H9 (cell line): ENCODE measurements around the gene MTF1. TPM values are rescaled to one million over a fixed set of nuclear protein-coding genes. Genes with fewer than 3 reads are reported as not detected.

Source experiments
- DNase-seq: peaks from one replicate; pipeline ENCODE4 v3.0.0-alpha.2; 2017
- H2AFZ ChIP-seq: one replicate; pipeline ENCODE4 v1.6.1; 2013; ENCODE audit warnings: mild to moderate bottlenecking, low read length, control low read depth, moderate library complexity
- H2AK5ac ChIP-seq: 2 replicates; pipeline ENCODE4 v1.6.1; 2013; ENCODE audit warnings: low read length, control low read depth, mixed read lengths; ENCODE audit not compliant: insufficient read length
- H2BK120ac ChIP-seq: one replicate; pipeline ENCODE4 v1.6.1; 2013; ENCODE audit warnings: low read depth, mild to moderate bottlenecking, low read length, control low read depth, inconsistent platforms; ENCODE audit not compliant: poor library complexity, severe bottlenecking
- H2BK12ac ChIP-seq: 2 replicates; pipeline ENCODE4 v1.6.1; 2013; ENCODE audit warnings: low read length, control low read depth, mixed read lengths, low read depth; ENCODE audit not compliant: insufficient read length
- H2BK15ac ChIP-seq: 2 replicates; pipeline ENCODE4 v1.6.1; 2013; ENCODE audit warnings: low read depth, low read length, control low read depth
- H2BK20ac ChIP-seq: one replicate; pipeline ENCODE4 v1.6.1; 2013; ENCODE audit warnings: low read depth, mild to moderate bottlenecking, low read length, control low read depth, inconsistent platforms; ENCODE audit not compliant: poor library complexity, severe bottlenecking
- H2BK5ac ChIP-seq: 2 replicates; pipeline ENCODE4 v1.6.1; 2013; ENCODE audit warnings: low read length, control low read depth, mixed read lengths; ENCODE audit not compliant: insufficient read length
- H3K14ac ChIP-seq: 2 replicates; pipeline ENCODE4 v1.6.1; 2013; ENCODE audit warnings: low read length, control low read depth; ENCODE audit not compliant: insufficient read depth
- H3K18ac ChIP-seq: 2 replicates; pipeline ENCODE4 v1.6.1; 2013; ENCODE audit warnings: low read depth, mild to moderate bottlenecking, mixed read lengths, low read length, control low read depth; ENCODE audit not compliant: insufficient read length
- H3K23ac ChIP-seq: 2 replicates; pipeline ENCODE4 v1.6.1; 2013; ENCODE audit warnings: low read length, control low read depth, mixed read lengths, low read depth; ENCODE audit not compliant: insufficient read length
- H3K23me2 ChIP-seq: 2 replicates; pipeline ENCODE4 v1.6.1; 2013; ENCODE audit warnings: low read depth, mild to moderate bottlenecking, mixed read lengths, low read length, control low read depth; ENCODE audit not compliant: insufficient read length, poor library complexity, severe bottlenecking
- H3K27ac ChIP-seq: 2 replicates; pipeline ENCODE4 v1.5.1; 2013; ENCODE audit warnings: low read length, control low read depth, mixed read lengths, low read depth; ENCODE audit not compliant: insufficient read length
- H3K27me3 ChIP-seq: 2 replicates; pipeline ENCODE4 v1.6.1; 2013; ENCODE audit warnings: low read length, control low read depth, inconsistent platforms; ENCODE audit not compliant: insufficient read depth
- H3K4ac ChIP-seq: 2 replicates; pipeline ENCODE4 v1.6.1; 2013; ENCODE audit warnings: low read depth, mild to moderate bottlenecking, control low read depth, inconsistent platforms, low read length, moderate library complexity
- H3K4me1 ChIP-seq: 2 replicates; pipeline ENCODE4 v1.6.1; 2013; ENCODE audit warnings: low read length, control low read depth, inconsistent platforms; ENCODE audit not compliant: insufficient read depth
- H3K4me2 ChIP-seq: 2 replicates; pipeline ENCODE4 v1.6.1; 2013; ENCODE audit warnings: low read length, control low read depth, mixed read lengths; ENCODE audit not compliant: insufficient read length, insufficient read depth
- H3K56ac ChIP-seq: 2 replicates; pipeline ENCODE4 v1.6.1; 2013; ENCODE audit warnings: low read depth, mild to moderate bottlenecking, mixed read lengths, low read length, control low read depth; ENCODE audit not compliant: insufficient read length
- H3K79me1 ChIP-seq: 2 replicates; pipeline ENCODE4 v1.6.1; 2013; ENCODE audit warnings: low read depth, mild to moderate bottlenecking, moderate library complexity, low read length, control low read depth, inconsistent platforms; ENCODE audit not compliant: insufficient read depth, poor library complexity, severe bottlenecking
- H3K79me2 ChIP-seq: 2 replicates; pipeline ENCODE4 v1.6.1; 2013; ENCODE audit warnings: low read length, control low read depth, inconsistent platforms; ENCODE audit not compliant: insufficient read depth
- H3K9ac ChIP-seq: 2 replicates; pipeline ENCODE4 v1.6.1; 2013; ENCODE audit warnings: low read length, control low read depth, mixed read lengths; ENCODE audit not compliant: insufficient read length; ENCODE audit errors: extremely low read depth
- H3K9me3 ChIP-seq: one replicate; pipeline ENCODE4 v1.6.1; 2013; ENCODE audit warnings: low read depth, low read length, inconsistent platforms; ENCODE audit not compliant: control insufficient read depth
- H3T11ph ChIP-seq: one replicate; pipeline ENCODE4 v1.6.1; 2013; ENCODE audit warnings: mild to moderate bottlenecking, low read length, control low read depth, inconsistent platforms
- H4K20me1 ChIP-seq: one replicate; pipeline ENCODE4 v1.6.1; 2013; ENCODE audit not compliant: control insufficient read depth, insufficient read length, insufficient read depth
- H4K5ac ChIP-seq: 2 replicates; pipeline ENCODE4 v1.6.1; 2013; ENCODE audit warnings: low read depth, mild to moderate bottlenecking, mixed read lengths, low read length, control low read depth; ENCODE audit not compliant: insufficient read length
- H4K8ac ChIP-seq: replicated peaks from 2 replicates; pipeline ENCODE4 v1.6.1; 2013; ENCODE audit warnings: low read length, control low read depth, mixed read lengths, low read depth; ENCODE audit not compliant: insufficient read length
- H4K91ac ChIP-seq: 2 replicates; pipeline ENCODE4 v1.6.1; 2013; ENCODE audit warnings: low read depth, mild to moderate bottlenecking, moderate library complexity, mixed read lengths, low read length, control low read depth; ENCODE audit not compliant: insufficient read length
- H3K27ac Mint-ChIP-seq, 3 experiments: 2 replicates in 2 of 3; 3 replicates in 1 of 3; pipeline ENCODE4 v1.8.0; 2020 to 2021; ENCODE audit warnings: mixed read lengths in 3 of 3, mild to moderate bottlenecking in 1 of 3, moderate library complexity in 1 of 3
- H3K27me3 Mint-ChIP-seq: 2 replicates; pipeline ENCODE4 v1.8.0; 2021; ENCODE audit warnings: low read depth, mild to moderate bottlenecking, moderate library complexity, mixed read lengths
- H3K36me3 Mint-ChIP-seq, 3 experiments: 2 replicates in 2 of 3; 3 replicates in 1 of 3; pipeline ENCODE4 v1.8.0; 2020 to 2021; ENCODE audit warnings: low read depth in 3 of 3, mixed read lengths in 3 of 3; ENCODE audit not compliant: insufficient read depth in 1 of 3
- H3K4me1 Mint-ChIP-seq, 2 experiments: 2 replicates each; pipeline ENCODE4 v1.8.0; 2020; ENCODE audit warnings: mixed read lengths in 2 of 2
- H3K4me3 Mint-ChIP-seq, 2 experiments: 2 replicates in 1 of 2; 3 replicates in 1 of 2; pipeline ENCODE4 v1.8.0; 2020 to 2021; ENCODE audit warnings: mild to moderate bottlenecking in 2 of 2, mixed read lengths in 2 of 2, moderate library complexity in 1 of 2
- H3K9me3 Mint-ChIP-seq, 2 experiments: 2 replicates in 1 of 2; 3 replicates in 1 of 2; pipeline ENCODE4 v1.8.0; 2020; ENCODE audit warnings: mild to moderate bottlenecking in 2 of 2, mixed read lengths in 2 of 2, moderate library complexity in 1 of 2
- WGBS: extraction: QIAGEN DNeasy Blood & Tissue Kit; methylation state at CpG from one replicate; pipeline ENCODE4 v1.1.7; 2013; ENCODE audit warnings: missing lambda C conversion rate, low lambda C conversion rate, mixed read lengths; ENCODE audit not compliant: insufficient read length; ENCODE audit errors: extremely low coverage; 5-methylcytosine and 5-hydroxymethylcytosine counted together
- total RNA-seq: library from RNA; stranded (reverse); gene quantifications from 2 replicates; pipeline ENCODE4 v1.2.1, GENCODE V29; 2021
- TF ChIP-seq, protein P1 (sequence below): fragments of 200-600 bp; sonication (generic); conservative IDR thresholded peaks from 3 replicates; pipeline ENCODE4 v1.8.0; 2021; ENCODE audit warnings: antibody characterized with exemption, mild to moderate bottlenecking

MTF1 gene
- total RNA-seq, 1 experiment from 2014 or later = 17.0 TPM

DNA sequence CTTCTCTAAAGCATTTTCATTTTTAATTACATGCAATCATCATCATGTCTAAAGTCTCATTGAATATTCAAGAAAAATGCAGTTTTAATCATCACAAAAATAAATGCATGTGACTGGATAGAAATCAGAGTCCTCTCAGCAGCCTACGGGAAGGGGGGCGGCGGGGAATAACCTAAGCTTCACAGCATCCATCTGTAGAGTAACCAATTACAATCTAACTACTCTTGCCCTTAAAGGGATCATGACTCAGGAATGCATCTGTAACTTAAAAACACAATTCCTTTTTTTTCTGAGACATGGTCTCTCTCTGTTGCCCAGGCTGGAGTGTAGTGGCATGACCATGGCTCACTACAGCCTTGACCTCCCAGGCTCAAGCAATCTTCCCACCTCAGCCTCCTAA lies 22.6 kb downstream of the MTF1 start:
- no peaks in the 10 kb centered on the region for H3K4me1 ChIP-seq
- Mint-ChIP-seq H3K36me3 (peaks cover 11 to 64% (median 44%) of the 10 kb centered on the region in 3 experiments; a peak in 6 of 7 replicates), H3K27me3 (no peaks in the 10 kb centered on the region), H3K9me3 (no peaks in the 10 kb centered on the region), H3K27ac (no peak overlapping the region), H3K4me1 (no peaks in the 10 kb centered on the region), H3K4me3 (no peak overlapping the region)
- no peak overlapping the region for H2AFZ ChIP-seq
- no CpG with 5 or more reads among the region's 3 CpGs for WGBS
- H4K8ac ChIP-seq = no peak overlapping the region
- no peaks in the 10 kb centered on the region for H3K9me3 ChIP-seq
- H2BK120ac ChIP-seq = no peak overlapping the region
- no peak overlapping the region for H2BK5ac ChIP-seq
- H3T11ph ChIP-seq = no peak overlapping the region
- no peaks in the 10 kb centered on the region for H3K79me1 ChIP-seq
- H3K4ac ChIP-seq = no peak overlapping the region
- H3K14ac ChIP-seq = no peak overlapping the region
- no peak overlapping the region for H3K9ac ChIP-seq
- H3K79me2 ChIP-seq = no peaks in the 10 kb centered on the region
- no peak overlapping the region for H3K56ac ChIP-seq
- no peak overlapping the region for H2BK12ac ChIP-seq
- H2BK20ac ChIP-seq = no peak overlapping the region
- no peaks in the 10 kb centered on the region for H3K27me3 ChIP-seq
- no peak overlapping the region for H4K91ac ChIP-seq
- H3K27ac ChIP-seq = no peak overlapping the region
- no peak overlapping the region for H2AK5ac ChIP-seq
- H3K23me2 ChIP-seq = no peaks in the 10 kb centered on the region
- H3K4me2 ChIP-seq = no peak overlapping the region
- H3K18ac ChIP-seq = no peak overlapping the region
- H4K20me1 ChIP-seq = no peaks in the 10 kb centered on the region
- no peak overlapping the region for H2BK15ac ChIP-seq
- no peak overlapping the region for H4K5ac ChIP-seq
- H3K23ac ChIP-seq = no peak overlapping the region
- no peak for DNase-seq
- TF ChIP-seq, protein P1, sequence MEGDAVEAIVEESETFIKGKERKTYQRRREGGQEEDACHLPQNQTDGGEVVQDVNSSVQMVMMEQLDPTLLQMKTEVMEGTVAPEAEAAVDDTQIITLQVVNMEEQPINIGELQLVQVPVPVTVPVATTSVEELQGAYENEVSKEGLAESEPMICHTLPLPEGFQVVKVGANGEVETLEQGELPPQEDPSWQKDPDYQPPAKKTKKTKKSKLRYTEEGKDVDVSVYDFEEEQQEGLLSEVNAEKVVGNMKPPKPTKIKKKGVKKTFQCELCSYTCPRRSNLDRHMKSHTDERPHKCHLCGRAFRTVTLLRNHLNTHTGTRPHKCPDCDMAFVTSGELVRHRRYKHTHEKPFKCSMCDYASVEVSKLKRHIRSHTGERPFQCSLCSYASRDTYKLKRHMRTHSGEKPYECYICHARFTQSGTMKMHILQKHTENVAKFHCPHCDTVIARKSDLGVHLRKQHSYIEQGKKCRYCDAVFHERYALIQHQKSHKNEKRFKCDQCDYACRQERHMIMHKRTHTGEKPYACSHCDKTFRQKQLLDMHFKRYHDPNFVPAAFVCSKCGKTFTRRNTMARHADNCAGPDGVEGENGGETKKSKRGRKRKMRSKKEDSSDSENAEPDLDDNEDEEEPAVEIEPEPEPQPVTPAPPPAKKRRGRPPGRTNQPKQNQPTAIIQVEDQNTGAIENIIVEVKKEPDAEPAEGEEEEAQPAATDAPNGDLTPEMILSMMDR = no peak
